ENCODE results near the gene IRF2BP2.
"Not testable (repeated sequence)": the region's sequence is repeated elsewhere in the genome, so short reads cannot be mapped to it uniquely, and the experiment has no call there.

Gene IRF2BP2

DNA sequence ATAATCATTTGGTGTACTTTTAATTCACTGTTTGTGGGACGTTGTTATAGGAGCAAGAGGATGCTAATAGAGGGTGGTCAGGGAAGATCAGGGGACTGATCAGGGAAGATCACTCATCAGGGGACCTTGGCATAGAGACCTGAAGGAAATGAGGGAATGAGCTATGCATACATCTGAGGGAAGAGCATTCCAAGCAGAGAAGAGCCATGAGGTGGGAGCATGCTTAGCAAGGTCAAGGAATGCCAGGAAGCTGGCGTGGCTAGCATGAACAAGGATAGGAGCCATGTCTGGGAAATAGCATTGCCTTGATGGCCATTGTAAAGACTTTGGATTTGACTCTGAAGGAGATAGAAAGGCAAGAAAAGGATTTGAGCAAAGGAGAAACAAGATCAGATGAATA is 14.1 kb downstream of the IRF2BP2 start:
- TF ChIP-seq ZFX (IDR thresholded peaks at IDR 0.05; ENCODE audit: borderline replicate concordance) = no peak
- TF ChIP-seq, protein P1, sequence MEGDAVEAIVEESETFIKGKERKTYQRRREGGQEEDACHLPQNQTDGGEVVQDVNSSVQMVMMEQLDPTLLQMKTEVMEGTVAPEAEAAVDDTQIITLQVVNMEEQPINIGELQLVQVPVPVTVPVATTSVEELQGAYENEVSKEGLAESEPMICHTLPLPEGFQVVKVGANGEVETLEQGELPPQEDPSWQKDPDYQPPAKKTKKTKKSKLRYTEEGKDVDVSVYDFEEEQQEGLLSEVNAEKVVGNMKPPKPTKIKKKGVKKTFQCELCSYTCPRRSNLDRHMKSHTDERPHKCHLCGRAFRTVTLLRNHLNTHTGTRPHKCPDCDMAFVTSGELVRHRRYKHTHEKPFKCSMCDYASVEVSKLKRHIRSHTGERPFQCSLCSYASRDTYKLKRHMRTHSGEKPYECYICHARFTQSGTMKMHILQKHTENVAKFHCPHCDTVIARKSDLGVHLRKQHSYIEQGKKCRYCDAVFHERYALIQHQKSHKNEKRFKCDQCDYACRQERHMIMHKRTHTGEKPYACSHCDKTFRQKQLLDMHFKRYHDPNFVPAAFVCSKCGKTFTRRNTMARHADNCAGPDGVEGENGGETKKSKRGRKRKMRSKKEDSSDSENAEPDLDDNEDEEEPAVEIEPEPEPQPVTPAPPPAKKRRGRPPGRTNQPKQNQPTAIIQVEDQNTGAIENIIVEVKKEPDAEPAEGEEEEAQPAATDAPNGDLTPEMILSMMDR (IDR thresholded peaks at IDR 0.05) = no peak
- no peak overlapping the region for H3K27ac ChIP-seq

DNA sequence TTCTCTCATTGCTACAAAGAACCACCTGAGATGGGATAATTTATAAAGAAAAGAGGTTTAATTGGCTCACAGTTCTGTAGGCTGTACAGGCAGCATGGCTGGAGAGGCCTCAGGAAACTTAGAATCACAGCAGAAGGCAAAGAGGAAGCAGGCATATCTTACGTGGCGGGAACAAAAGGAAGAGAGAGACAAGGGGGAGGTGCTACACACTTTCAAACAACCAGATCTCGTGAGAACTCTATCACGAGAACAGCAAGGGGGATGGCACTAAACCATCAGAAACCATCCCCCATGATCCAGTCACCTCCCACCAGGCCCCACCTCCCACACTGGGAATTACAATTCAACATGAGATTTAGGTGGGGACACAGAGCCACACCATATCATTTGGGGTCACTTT is 15.4 kb downstream of the IRF2BP2 start:
- H3K27ac ChIP-seq = not testable (repeated sequence)

DNA sequence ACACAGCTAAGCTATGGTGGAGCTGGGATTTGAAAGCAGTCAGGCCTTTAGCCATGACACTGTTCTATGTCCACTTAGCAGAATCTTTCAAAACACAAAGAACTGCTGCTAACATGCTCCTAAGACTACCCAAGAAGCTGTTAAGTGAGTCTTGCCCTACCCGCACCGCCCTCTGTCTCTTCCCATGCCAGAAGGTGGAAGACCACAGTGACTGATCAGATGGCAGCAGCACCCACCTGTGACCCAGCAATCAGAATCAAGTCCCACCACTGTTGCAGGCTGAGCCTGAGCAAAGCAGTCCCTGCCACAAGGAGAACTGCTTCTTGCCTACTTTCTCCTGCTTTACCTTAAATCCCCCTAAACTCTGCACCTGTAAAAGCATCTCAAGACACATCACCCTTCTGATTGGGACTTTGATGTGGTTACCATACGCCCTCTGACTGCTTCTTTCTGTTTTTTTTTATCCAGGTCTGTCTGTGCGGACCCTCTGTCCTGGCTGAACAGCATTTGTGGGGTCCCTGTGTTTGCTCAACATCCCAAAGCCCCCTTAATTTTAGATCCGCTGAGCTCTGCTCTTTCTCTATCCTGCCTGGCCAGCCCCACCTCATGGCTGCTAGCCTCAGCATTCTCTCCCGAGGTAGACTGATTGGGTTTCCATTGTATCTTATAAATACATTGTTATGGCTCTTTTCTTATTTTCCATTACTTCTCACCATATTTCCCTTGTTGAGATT is 16.0 kb downstream of the IRF2BP2 start:
- TF ChIP-seq, protein P1 (IDR thresholded peaks at IDR 0.05) = no peak
- TF ChIP-seq ZFX (IDR thresholded peaks at IDR 0.05; ENCODE audit: borderline replicate concordance) = no peak
- H3K27ac ChIP-seq = no peak overlapping the region

DNA sequence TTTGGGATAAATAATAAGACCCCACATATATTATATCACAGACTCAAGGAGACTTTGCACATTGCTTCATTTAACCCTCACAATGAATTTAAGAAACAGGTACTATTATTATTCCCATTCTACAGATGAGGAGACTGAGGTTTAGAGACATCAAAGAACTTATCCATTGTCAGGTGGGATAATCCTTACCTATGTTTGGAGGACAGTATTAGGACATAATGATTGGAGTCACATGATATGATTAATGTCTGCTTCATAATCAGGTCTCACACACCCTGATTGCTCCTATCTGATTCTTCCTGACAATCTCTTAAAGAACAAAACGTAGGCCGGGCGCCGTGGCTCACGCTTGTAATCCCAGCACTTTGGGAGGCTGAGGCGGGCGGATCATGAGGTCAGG is 16.9 kb downstream of the IRF2BP2 start:
- H3K27ac ChIP-seq = no peak overlapping the region
- TF ChIP-seq, protein P1 (IDR thresholded peaks at IDR 0.05) = no peak
- no peak for TF ChIP-seq ZFX (IDR thresholded peaks at IDR 0.05; ENCODE audit: borderline replicate concordance)

DNA sequence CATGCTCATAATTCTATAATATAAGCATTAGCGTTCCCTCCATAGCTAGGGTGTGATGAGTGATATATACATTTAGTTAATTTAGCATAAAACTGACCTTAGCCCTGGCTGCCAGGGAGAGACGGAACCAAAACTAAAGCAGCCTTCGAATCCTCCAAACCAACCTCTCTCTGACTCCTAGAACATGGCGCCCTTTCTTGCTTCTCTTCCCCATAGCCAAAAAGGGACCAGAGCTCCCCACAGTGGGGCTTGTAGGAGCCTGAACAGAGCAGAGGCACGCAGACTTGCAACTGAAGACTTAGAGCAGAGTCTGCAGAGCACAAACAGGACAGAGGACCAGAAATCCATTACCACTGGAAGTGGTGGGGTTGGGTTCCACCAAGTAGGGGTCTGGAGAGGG is 17.7 kb downstream of the IRF2BP2 start:
- TF ChIP-seq ZFX (IDR thresholded peaks at IDR 0.05; ENCODE audit: borderline replicate concordance) = no peak
- TF ChIP-seq, protein P1 (IDR thresholded peaks at IDR 0.05) = no peak

DNA sequence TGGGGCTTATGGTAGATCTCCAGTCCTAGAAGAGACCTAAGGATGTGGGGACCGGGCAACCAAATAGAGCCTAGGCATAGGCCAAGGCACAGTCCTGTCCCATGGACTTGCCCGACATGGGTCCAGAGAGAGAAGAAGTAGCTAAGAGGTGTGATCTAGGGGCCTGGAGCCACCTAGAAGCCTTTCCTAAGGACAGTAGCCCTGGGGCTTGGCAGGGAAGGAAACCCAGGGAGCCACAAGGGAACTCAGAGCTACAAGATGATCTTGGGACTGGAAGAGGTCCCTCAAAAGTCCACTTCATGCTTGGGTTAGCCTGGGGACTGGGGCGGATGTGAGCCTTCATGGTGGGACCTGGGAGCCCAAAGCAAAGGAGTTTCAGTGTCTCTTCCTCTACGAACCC is 18.8 kb downstream of the IRF2BP2 start:
- TF ChIP-seq ZFX (IDR thresholded peaks at IDR 0.05; ENCODE audit: borderline replicate concordance) = no peak
- TF ChIP-seq, protein P1 (IDR thresholded peaks at IDR 0.05) = no peak
- no peak overlapping the region for H3K27ac ChIP-seq

More for the DNA sequence above, 17.7 kb downstream of the IRF2BP2 start:
- H3K27ac ChIP-seq = no peak overlapping the region

DNA sequence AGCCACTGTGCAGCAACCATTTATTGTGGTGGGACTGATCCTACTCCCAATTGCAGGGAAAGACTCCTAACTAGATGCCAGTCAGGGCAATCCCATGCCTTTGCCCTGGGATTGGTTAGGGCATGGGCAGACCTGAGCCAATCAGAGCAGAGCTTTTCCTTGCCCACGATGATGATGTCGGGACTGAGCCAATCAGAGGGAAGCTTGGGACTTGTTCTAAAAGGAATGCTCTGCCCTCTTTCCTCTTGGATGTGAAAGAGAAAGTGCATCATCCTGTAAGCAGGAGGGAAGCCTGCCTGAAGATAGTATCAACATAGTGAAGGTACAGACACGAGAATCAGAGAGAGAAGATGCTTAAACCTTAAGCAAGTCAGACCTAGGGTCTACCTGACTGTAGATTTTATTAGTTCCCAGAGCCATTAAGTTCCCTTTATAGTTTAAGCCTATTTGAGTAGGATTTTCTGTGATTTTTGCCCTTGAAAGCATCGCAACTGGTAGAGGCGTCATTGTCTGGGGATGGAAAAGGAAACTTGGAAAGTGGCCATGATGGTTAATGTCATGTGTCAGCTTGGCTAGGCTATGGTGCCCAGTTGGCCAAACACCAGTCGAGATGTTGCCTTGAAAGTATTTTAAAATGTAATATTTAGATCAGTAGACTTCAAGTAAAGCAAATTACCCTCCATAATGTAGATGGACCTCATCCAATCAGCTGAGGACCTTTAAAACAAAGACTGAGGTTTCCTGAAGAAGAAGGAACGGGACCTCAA is 19.9 kb downstream of the IRF2BP2 start:
- TF ChIP-seq, protein P1 (IDR thresholded peaks at IDR 0.05) = no peak
- TF ChIP-seq ZFX (IDR thresholded peaks at IDR 0.05; ENCODE audit: borderline replicate concordance) = no peak
- no peak overlapping the region for H3K27ac ChIP-seq
